ENCODE data around the gene FOXM1. TPM values are rescaled to one million over a fixed set of nuclear protein-coding genes. Genes with fewer than 3 reads are reported as not detected.

FOXM1 gene
- total and polyA plus RNA-seq, 2 of the 13 experiments (the other 11 are each of a cell fraction or from before 2014, with no cell fraction given) = 17.1 to 25.9 TPM

DNA sequence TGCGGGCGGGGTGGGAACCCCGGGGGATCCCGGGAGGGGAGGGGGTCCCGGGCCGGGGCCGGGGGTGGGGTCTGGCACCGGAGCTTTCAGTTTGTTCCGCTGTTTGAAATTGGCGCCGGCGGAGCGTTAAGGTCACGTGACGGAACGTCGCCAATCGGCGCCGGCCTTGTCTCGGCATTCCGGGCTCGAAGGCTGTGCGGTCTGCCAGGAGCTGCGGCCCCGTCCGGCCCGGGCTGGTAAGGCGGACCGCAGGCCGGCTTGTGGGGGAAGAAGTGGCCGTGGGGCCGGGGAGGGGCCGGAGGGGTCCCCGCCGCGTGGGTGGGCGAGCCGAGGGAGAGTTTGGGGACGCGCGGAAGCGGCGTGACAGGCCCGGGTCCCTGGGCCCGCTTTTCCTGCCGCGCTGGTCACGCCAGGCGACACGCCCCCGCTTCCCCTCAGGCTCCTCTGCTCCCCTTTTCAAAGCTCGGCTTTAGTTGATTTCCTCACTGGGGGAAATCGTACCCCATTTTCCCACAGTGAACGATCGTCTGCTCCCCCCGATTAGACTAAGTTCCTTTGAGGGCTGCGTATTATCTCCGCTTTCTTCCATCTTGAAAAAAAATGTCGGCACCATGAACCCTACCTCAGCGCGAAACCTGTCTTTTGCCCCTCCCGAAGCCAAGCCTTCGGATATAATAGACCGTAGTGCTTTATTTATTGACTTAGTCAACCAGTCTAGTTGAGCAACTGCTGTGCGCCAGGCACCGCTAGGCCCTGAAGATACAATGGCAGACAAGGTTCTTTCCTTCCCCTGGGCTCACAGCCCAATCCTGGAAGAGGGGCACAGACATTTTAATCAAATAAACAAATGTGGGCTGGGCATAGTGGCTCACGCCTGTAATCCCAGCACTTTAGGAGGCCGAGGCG lies at the start of gene FOXM1, which contains the start of gene RHNO1 (continued):
- TF ChIP-seq, protein P1, sequence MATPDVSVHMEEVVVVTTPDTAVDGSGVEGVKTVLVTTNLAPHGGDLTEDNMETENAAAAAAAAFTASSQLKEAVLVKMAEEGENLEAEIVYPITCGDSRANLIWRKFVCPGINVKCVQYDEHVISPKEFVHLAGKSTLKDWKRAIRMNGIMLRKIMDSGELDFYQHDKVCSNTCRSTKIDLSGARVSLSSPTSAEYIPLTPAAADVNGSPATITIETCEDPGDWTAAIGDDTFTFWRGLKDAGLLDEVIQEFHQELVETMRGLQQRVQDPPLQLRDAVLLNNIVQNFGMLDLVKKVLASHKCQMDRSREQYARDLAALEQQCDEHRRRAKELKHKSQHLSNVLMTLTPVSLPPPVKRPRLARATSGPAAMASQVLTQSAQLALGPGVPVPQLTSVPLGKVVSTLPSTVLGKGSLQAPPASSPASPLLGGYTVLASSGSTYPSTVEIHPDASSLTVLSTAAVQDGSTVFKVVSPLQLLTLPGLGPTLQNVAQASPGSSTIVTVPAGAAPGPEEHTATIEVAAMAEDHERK (CRISPR knock-in tag; IDR thresholded peaks at IDR 0.05; ENCODE audit: low read depth) = peak; percentile 46; the same call in 1 of the 2 replicates
- TF ChIP-seq MZF1 (CRISPR knock-in tag; IDR thresholded peaks at IDR 0.05; ENCODE audit: borderline replicate concordance) (no peak), BRD4 (CRISPR knock-in tag; IDR thresholded peaks at IDR 0.05) (0 out of 2 replicates have a peak, but pooled peaks have one; percentile 13), ZNF577 (CRISPR knock-in tag; IDR thresholded peaks at IDR 0.05; ENCODE audit: borderline replicate concordance, low read depth) (no peak), GPN1 (CRISPR knock-in tag; IDR thresholded peaks at IDR 0.05; ENCODE audit: borderline replicate concordance) (no peak), ZFY (CRISPR knock-in tag; IDR thresholded peaks at IDR 0.05) (peak; percentile 89), KLF16 (CRISPR knock-in tag; IDR thresholded peaks at IDR 0.05) (0 out of 4 replicates have a peak, but pooled peaks of 1 of the 2 experiments have one; percentile 30)
- TF ChIP-seq, protein P2, sequence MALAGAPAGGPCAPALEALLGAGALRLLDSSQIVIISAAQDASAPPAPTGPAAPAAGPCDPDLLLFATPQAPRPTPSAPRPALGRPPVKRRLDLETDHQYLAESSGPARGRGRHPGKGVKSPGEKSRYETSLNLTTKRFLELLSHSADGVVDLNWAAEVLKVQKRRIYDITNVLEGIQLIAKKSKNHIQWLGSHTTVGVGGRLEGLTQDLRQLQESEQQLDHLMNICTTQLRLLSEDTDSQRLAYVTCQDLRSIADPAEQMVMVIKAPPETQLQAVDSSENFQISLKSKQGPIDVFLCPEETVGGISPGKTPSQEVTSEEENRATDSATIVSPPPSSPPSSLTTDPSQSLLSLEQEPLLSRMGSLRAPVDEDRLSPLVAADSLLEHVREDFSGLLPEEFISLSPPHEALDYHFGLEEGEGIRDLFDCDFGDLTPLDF (CRISPR knock-in tag; IDR thresholded peaks at IDR 0.05) = peak; percentile 97
- TF ChIP-seq, protein P3, sequence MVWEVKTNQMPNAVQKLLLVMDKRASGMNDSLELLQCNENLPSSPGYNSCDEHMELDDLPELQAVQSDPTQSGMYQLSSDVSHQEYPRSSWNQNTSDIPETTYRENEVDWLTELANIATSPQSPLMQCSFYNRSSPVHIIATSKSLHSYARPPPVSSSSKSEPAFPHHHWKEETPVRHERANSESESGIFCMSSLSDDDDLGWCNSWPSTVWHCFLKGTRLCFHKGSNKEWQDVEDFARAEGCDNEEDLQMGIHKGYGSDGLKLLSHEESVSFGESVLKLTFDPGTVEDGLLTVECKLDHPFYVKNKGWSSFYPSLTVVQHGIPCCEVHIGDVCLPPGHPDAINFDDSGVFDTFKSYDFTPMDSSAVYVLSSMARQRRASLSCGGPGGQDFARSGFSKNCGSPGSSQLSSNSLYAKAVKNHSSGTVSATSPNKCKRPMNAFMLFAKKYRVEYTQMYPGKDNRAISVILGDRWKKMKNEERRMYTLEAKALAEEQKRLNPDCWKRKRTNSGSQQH (CRISPR knock-in tag; IDR thresholded peaks at IDR 0.05; ENCODE audit: low read depth) = 0 out of 2 replicates have a peak, but pooled peaks have one; percentile 23
- TF ChIP-seq, protein P4, sequence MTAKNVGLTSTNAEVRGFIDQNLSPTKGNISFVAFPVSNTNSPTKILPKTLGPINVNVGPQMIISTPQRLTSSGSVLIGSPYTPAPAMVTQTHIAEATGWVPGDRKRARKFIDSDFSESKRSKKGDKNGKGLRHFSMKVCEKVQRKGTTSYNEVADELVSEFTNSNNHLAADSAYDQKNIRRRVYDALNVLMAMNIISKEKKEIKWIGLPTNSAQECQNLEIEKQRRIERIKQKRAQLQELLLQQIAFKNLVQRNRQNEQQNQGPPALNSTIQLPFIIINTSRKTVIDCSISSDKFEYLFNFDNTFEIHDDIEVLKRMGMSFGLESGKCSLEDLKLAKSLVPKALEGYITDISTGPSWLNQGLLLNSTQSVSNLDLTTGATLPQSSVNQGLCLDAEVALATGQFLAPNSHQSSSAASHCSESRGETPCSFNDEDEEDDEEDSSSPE (CRISPR knock-in tag; IDR thresholded peaks at IDR 0.05) = peak; percentile 99
- TF ChIP-seq, protein P5, sequence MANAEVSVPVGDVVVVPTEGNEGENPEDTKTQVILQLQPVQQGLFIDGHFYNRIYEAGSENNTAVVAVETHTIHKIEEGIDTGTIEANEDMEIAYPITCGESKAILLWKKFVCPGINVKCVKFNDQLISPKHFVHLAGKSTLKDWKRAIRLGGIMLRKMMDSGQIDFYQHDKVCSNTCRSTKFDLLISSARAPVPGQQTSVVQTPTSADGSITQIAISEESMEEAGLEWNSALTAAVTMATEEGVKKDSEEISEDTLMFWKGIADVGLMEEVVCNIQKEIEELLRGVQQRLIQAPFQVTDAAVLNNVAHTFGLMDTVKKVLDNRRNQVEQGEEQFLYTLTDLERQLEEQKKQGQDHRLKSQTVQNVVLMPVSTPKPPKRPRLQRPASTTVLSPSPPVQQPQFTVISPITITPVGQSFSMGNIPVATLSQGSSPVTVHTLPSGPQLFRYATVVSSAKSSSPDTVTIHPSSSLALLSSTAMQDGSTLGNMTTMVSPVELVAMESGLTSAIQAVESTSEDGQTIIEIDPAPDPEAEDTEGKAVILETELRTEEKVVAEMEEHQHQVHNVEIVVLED (CRISPR knock-in tag; IDR thresholded peaks at IDR 0.05; ENCODE audit: borderline replicate concordance) = peak; percentile 86
- TF ChIP-seq, protein P6, sequence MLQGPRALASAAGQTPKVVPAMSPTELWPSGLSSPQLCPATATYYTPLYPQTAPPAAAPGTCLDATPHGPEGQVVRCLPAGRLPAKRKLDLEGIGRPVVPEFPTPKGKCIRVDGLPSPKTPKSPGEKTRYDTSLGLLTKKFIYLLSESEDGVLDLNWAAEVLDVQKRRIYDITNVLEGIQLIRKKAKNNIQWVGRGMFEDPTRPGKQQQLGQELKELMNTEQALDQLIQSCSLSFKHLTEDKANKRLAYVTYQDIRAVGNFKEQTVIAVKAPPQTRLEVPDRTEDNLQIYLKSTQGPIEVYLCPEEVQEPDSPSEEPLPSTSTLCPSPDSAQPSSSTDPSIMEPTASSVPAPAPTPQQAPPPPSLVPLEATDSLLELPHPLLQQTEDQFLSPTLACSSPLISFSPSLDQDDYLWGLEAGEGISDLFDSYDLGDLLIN (CRISPR knock-in tag; IDR thresholded peaks at IDR 0.05; ENCODE audit: borderline replicate concordance) = peak; percentile 75; the same call in 1 of the 2 replicates
- TF ChIP-seq, protein P7, sequence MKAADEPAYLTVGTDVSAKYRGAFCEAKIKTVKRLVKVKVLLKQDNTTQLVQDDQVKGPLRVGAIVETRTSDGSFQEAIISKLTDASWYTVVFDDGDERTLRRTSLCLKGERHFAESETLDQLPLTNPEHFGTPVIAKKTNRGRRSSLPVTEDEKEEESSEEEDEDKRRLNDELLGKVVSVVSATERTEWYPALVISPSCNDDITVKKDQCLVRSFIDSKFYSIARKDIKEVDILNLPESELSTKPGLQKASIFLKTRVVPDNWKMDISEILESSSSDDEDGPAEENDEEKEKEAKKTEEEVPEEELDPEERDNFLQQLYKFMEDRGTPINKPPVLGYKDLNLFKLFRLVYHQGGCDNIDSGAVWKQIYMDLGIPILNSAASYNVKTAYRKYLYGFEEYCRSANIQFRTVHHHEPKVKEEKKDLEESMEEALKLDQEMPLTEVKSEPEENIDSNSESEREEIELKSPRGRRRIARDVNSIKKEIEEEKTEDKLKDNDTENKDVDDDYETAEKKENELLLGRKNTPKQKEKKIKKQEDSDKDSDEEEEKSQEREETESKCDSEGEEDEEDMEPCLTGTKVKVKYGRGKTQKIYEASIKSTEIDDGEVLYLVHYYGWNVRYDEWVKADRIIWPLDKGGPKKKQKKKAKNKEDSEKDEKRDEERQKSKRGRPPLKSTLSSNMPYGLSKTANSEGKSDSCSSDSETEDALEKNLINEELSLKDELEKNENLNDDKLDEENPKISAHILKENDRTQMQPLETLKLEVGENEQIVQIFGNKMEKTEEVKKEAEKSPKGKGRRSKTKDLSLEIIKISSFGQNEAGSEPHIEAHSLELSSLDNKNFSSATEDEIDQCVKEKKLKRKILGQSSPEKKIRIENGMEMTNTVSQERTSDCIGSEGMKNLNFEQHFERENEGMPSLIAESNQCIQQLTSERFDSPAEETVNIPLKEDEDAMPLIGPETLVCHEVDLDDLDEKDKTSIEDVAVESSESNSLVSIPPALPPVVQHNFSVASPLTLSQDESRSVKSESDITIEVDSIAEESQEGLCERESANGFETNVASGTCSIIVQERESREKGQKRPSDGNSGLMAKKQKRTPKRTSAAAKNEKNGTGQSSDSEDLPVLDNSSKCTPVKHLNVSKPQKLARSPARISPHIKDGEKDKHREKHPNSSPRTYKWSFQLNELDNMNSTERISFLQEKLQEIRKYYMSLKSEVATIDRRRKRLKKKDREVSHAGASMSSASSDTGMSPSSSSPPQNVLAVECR (CRISPR knock-in tag; IDR thresholded peaks at IDR 0.05; ENCODE audit: borderline replicate concordance) = peak; percentile 91
